ENCODE measurements around the gene TMEM74B.

The TMEM74B gene

GRCh38 chr20:1174787-1175186 is 10.0 kb downstream of the TMEM74B start:
- no peaks in the 10 kb centered on the region for H4K20me1 ChIP-seq (ENCODE audit: insufficient read depth, low read length)
- no peak overlapping the region for H2AFZ ChIP-seq (ENCODE audit: low read length)
- H3K27me3 ChIP-seq (ENCODE audit: insufficient read depth, low read length), result no peaks in the 10 kb centered on the region
- no peak overlapping the region for H3K4me3 ChIP-seq (ENCODE audit: low read depth, low read length, poor library complexity, severe bottlenecking)
- no peaks in the 10 kb centered on the region for H3K79me2 ChIP-seq (ENCODE audit: insufficient read depth, low read length)
- no peaks in the 10 kb centered on the region for H3K9me2 ChIP-seq (ENCODE audit: low read depth, low read length)
- H3K36me3 ChIP-seq (ENCODE audit: insufficient read depth, low read length), result peaks cover 20% of the 10 kb centered on the region; the same call in 1 of the 2 replicates
- no peaks in the 10 kb centered on the region for H3F3A ChIP-seq (ENCODE audit: insufficient read depth, low read length)
- no peaks in the 10 kb centered on the region for H3K4me1 ChIP-seq (ENCODE audit: insufficient read depth, low read length, severe bottlenecking)
- H3K4me2 ChIP-seq (ENCODE audit: low read length), result no peak overlapping the region
- H3K9me3 ChIP-seq (ENCODE audit: low read length), result no peaks in the 10 kb centered on the region
- TF ChIP-seq EZH2 (IDR thresholded peaks at IDR 0.05; ENCODE audit: borderline replicate concordance, low read length), result no peak
- no peak for TF ChIP-seq CTCF (IDR thresholded peaks at IDR 0.05; ENCODE audit: low read length)
- H3K9ac ChIP-seq (ENCODE audit: low read length), result no peak overlapping the region
- no peak overlapping the region for H3K27ac ChIP-seq (ENCODE audit: low read depth, low read length, poor library complexity, severe bottlenecking)

DNA sequence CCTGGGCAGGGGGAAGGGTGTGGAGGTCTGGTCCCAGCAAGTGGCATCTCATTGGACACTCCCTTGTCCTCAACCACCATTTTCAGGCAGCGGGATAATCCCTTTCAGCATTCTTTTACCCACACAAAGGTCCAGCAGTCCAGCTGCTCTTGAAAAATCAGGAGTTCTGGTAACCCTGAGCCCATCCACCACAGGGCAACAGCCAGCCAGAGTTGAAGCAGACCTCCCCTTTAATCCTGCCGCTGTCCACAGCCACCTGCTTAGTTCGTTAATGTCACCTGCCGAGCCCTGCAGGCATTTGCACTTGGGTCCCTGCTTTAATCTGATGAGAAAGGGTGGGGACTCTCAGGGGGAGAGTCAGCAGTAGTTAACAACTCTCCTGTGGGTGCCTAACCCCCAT is 11.1 kb downstream of the TMEM74B start:
- Histone ChIP-seq H3K79me2 (ENCODE audit: insufficient read depth, low read length) (no peaks in the 10 kb centered on the region), H3K9me3 (ENCODE audit: low read length) (no peaks in the 10 kb centered on the region), H3K9me2 (ENCODE audit: low read depth, low read length) (no peaks in the 10 kb centered on the region), H4K20me1 (ENCODE audit: insufficient read depth, low read length) (no peaks in the 10 kb centered on the region), H3K36me3 (ENCODE audit: insufficient read depth, low read length) (peaks cover 31% of the 10 kb centered on the region), H3K4me1 (ENCODE audit: insufficient read depth, low read length, severe bottlenecking) (no peaks in the 10 kb centered on the region), H3K27ac (ENCODE audit: low read depth, low read length, poor library complexity, severe bottlenecking) (no peak overlapping the region), H2AFZ (ENCODE audit: low read length) (no peak overlapping the region), H3F3A (ENCODE audit: insufficient read depth, low read length) (no peaks in the 10 kb centered on the region), H3K9ac (ENCODE audit: low read length) (no peak overlapping the region), H3K4me2 (ENCODE audit: low read length) (no peak overlapping the region), H3K4me3 (ENCODE audit: low read depth, low read length, poor library complexity, severe bottlenecking) (no peak overlapping the region), H3K27me3 (ENCODE audit: insufficient read depth, low read length) (no peaks in the 10 kb centered on the region)
- TF ChIP-seq EZH2 (IDR thresholded peaks at IDR 0.05; ENCODE audit: borderline replicate concordance, low read length) (no peak), CTCF (IDR thresholded peaks at IDR 0.05; ENCODE audit: low read length) (no peak)

DNA sequence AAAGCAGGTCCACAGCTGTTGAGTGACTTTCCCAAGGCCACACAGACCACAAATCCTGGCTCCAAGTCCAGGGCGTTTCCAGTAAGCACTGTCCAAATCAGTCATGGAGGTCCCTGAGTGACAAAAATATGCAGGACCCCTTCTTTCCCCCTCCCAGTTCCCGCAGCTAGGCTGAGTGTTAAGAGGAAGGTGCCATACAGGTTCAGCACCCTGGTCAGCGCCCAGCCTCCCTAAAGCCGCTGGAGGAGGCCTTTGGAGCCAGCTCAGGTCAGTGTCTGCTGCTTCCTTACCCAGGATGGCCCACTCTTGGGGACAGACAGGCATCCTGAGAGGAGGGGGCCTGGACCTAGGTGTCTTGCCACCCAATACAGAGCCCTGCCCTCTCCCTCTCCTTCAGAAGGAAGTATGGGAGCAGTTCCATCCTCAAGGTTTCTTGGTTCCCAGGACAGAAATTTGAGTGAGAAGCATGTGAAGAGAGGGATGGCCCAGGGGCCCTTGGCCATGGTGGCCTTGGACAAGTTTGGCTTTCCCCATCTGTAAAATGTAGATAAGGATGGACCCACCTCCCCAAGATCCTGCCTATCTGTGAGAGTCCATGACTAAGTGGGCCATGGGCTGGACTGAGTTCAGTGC is 13.2 kb downstream of the TMEM74B start:
- Histone ChIP-seq H3K27me3 (ENCODE audit: insufficient read depth, low read length) (no peaks in the 10 kb centered on the region), H3K36me3 (ENCODE audit: insufficient read depth, low read length) (peaks cover 52% of the 10 kb centered on the region), H3K4me3 (ENCODE audit: low read depth, low read length, poor library complexity, severe bottlenecking) (no peak overlapping the region), H3K4me1 (ENCODE audit: insufficient read depth, low read length, severe bottlenecking) (no peaks in the 10 kb centered on the region), H3K4me2 (ENCODE audit: low read length) (no peak overlapping the region), H4K20me1 (ENCODE audit: insufficient read depth, low read length) (no peaks in the 10 kb centered on the region), H2AFZ (ENCODE audit: low read length) (no peak overlapping the region), H3K27ac (ENCODE audit: low read depth, low read length, poor library complexity, severe bottlenecking) (no peak overlapping the region), H3K9me3 (ENCODE audit: low read length) (no peaks in the 10 kb centered on the region), H3K9ac (ENCODE audit: low read length) (no peak overlapping the region), H3K9me2 (ENCODE audit: low read depth, low read length) (no peaks in the 10 kb centered on the region), H3F3A (ENCODE audit: insufficient read depth, low read length) (no peaks in the 10 kb centered on the region), H3K79me2 (ENCODE audit: insufficient read depth, low read length) (no peaks in the 10 kb centered on the region)
- TF ChIP-seq EZH2 (IDR thresholded peaks at IDR 0.05; ENCODE audit: borderline replicate concordance, low read length), result no peak
- TF ChIP-seq CTCF (IDR thresholded peaks at IDR 0.05; ENCODE audit: low read length), result no peak
